SK-N-SH treated with all-trans-retinoic acid at 6 μM for 48 hours (cell line): ENCODE measurements around the gene SHC3.

ENCODE experiments used
- CREB5 ChIP-seq: fragments of 250-450 bp; sonication (Bioruptor Pico); IDR thresholded peaks from 2 replicates; pipeline ENCODE4 v1.5.1; 2020; ENCODE audit warnings: low read depth, mild to moderate bottlenecking, moderate library complexity
- ESRRG ChIP-seq: fragments of 250-450 bp; sonication (Bioruptor Pico); IDR thresholded peaks from 2 replicates; pipeline ENCODE4 v1.6.1; 2021; ENCODE audit warnings: mild to moderate bottlenecking
- OSR1 ChIP-seq: fragments of 250-450 bp; sonication (Bioruptor Pico); IDR thresholded peaks from 2 replicates; pipeline ENCODE4 v1.8.0; 2022; ENCODE audit warnings: moderate library complexity, mild to moderate bottlenecking, inconsistent platforms

- TF ChIP-seq CREB5 (CRISPR knock-in tag), result no peak
- TF ChIP-seq OSR1 (CRISPR knock-in tag), result no peak
- no peak for TF ChIP-seq ESRRG (CRISPR knock-in tag)
Measured at GRCh38 chr9:89020754-89021153, 157.9 kb downstream of the SHC3 start.
